Spleen (tissue), 11 donors: ENCODE measurements around the gene ARL6. TPM values are rescaled to one million over a fixed set of nuclear protein-coding genes. Genes with fewer than 3 reads are reported as not detected.

Experiments
- DNase-seq: peaks from one replicate; pipeline ENCODE4 v3.0.0-alpha.2; 2020
- H3K27ac ChIP-seq, 8 donors: fragments of 200-600 bp; sonication (generic) in 7 of 8; 1 replicate in 4 of 8; 2 replicates in 4 of 8; pipeline versions ENCODE4 v1.5.0 to v1.8.0; 2016 to 2021; ENCODE audit warnings: inconsistent platforms in 4 of 8, mild to moderate bottlenecking in 4 of 8, moderate library complexity in 1 of 8
- H3K27me3 ChIP-seq, 7 donors: fragments of 200-600 bp; sonication (generic) in 6 of 7; replicated peaks in 1 of 7; 1 replicate in 4 of 7; 2 replicates in 3 of 7; pipeline versions ENCODE4 v1.5.0 to v1.8.0; 2016 to 2021; ENCODE audit warnings: inconsistent platforms in 3 of 7, mild to moderate bottlenecking in 1 of 7
- H3K36me3 ChIP-seq, 6 donors: fragments of 200-600 bp; sonication (generic) in 5 of 6; 1 replicate in 4 of 6; 2 replicates in 2 of 6; pipeline versions ENCODE4 v1.5.0 to v1.8.0; 2016 to 2021; ENCODE audit warnings: inconsistent platforms in 2 of 6
- H3K4me1 ChIP-seq, 6 donors: fragments of 200-600 bp; sonication (generic) in 5 of 6; 1 replicate in 3 of 6; 2 replicates in 3 of 6; pipeline versions ENCODE4 v1.5.0 to v1.8.0; 2016 to 2021; ENCODE audit warnings: inconsistent platforms in 3 of 6
- H3K4me3 ChIP-seq, 8 donors: fragments of 200-600 bp; sonication (generic) in 7 of 8; 1 replicate in 4 of 8; 2 replicates in 4 of 8; pipeline versions ENCODE4 v1.5.0 to v1.8.0; 2016 to 2021; ENCODE audit warnings: inconsistent platforms in 4 of 8, mild to moderate bottlenecking in 4 of 8, moderate library complexity in 2 of 8
- H3K9me3 ChIP-seq, 8 donors: fragments of 200-600 bp; sonication (generic) in 7 of 8; 1 replicate in 4 of 8; 2 replicates in 4 of 8; pipeline versions ENCODE4 v1.5.0 to v1.8.0; 2016 to 2021; ENCODE audit warnings: inconsistent platforms in 4 of 8
- CTCF ChIP-seq, 11 experiments: fragments of 200-600 bp in 7 of 11; fragments of 450-650 bp in 4 of 11; sonication (generic) in 4 of 11; IDR thresholded peaks in 8 of 11; conservative IDR thresholded peaks in 3 of 11; 1 replicate in 7 of 11; 2 replicates in 4 of 11; pipeline versions ENCODE4 v1.4.0 to v1.8.0; 2016 to 2021; ENCODE audit warnings: antibody characterized with exemption in 11 of 11, inconsistent platforms in 4 of 11, mild to moderate bottlenecking in 1 of 11
- POLR2A ChIP-seq, 3 donors: fragments of 450-650 bp; IDR thresholded peaks; one replicate each; pipeline ENCODE4 v1.5.1; 2017; ENCODE audit warnings: antibody characterized with exemption in 3 of 3, mild to moderate bottlenecking in 1 of 3
- POLR2AphosphoS5 ChIP-seq, 3 donors: sonication (generic); formaldehyde crosslinking; IDR thresholded peaks; one replicate each; pipeline ENCODE4 v1.5.1; 2017; ENCODE audit warnings: antibody characterized with exemption in 3 of 3
- WGBS, 5 donors: extraction: QIAGEN DNeasy Blood & Tissue Kit in 3 of 5; methylation state at CpG; one replicate each; pipeline versions ENCODE4 v1.1.5 to v1.1.7; 2013 to 2018; 5-methylcytosine and 5-hydroxymethylcytosine counted together
- intact Hi-C: fragments of 100-400 bp; cut with DNase I; formaldehyde crosslinking; loops from one replicate; pipeline ENCODE4 v1.15.0; 2023; ENCODE audit warnings: low total_unique reads
- polyA plus RNA-seq, 3 donors: library from polyadenylated mRNA; stranded (reverse); fragments of 200-250 nt; gene quantifications; one replicate each; pipeline ENCODE4 v1.2.1, GENCODE V29; 2013
- total RNA-seq, 7 donors: library from RNA; depleted of rRNA in 3 of 7; stranded (reverse); fragments of >200 nt in 3 of 7; fragmentation: NEBNext Ultra II Directional in 4 of 7; extraction: Animal tissue kit (Norgen Biotek cat#: 25700) in 4 of 7; gene quantifications; one replicate each; pipeline versions ENCODE4 v1.1.0 to v1.2.1, GENCODE V29; 2016 to 2021
- donor health status: healthy with polysubstance abuse.
- donor health status: DM: no; HTN: no; CAD: no; lungs with moderate emphysema.
- donor health status: DM: no; HTN: no; CAD: no.
- donor health status: Bipolar disorder and iron deficiency.
- donor health status: healthy.
- donor health status: DM: no; HTN: no; CAD: no.
- donor health status: DM: yes; HTN: yes; CAD: no.

The ARL6 gene
- total and polyA plus RNA-seq, 10 donors, result 1.3 to 6.9 (median 4.7) TPM

GRCh38 chr3:97763586-97764406 lies 762 bp upstream of the ARL6 start:
- Histone ChIP-seq H3K27ac (peak overlapping the region; percentile 43 to 87 (median 80)), H3K36me3 (peaks cover 0 to under 1% (median 0%) of the 10 kb centered on the region in 6 donors), H3K4me1 (peaks cover 9 to 35% (median 15%) of the 10 kb centered on the region in 6 donors), H3K4me3 (peak overlapping the region; percentile 66 to 98 (median 94)), H3K9me3 (no peaks in the 10 kb centered on the region), H3K27me3 (no peaks in the 10 kb centered on the region)
- WGBS, 5 donors, result 31 to 40% (median 32%) methylated on average over 18 to 22 of the region's 22 CpGs
- no peak for DNase-seq
- intact Hi-C loops, result no loop called here
- no peak for TF ChIP-seq POLR2AphosphoS5 (IDR thresholded peaks at IDR 0.05)
- no peak for TF ChIP-seq CTCF (IDR thresholded peaks at IDR 0.05 in 8 of 11, conservative IDR thresholded peaks at IDR 0.05 in 3 of 11)
- no peak for TF ChIP-seq POLR2A (IDR thresholded peaks at IDR 0.05)

- WGBS, 5 donors, result 36 to 57% (median 52%) methylated on average over 2 of the region's 2 CpGs
- intact Hi-C loops, result no loop called here
- Histone ChIP-seq H3K27ac (no peak overlapping the region), H3K4me3 (peak overlapping the region in 6 of 8 donors; percentile 82 to 98 (median 95)), H3K4me1 (peaks cover 9 to 35% (median 15%) of the 10 kb centered on the region in 6 donors), H3K27me3 (no peaks in the 10 kb centered on the region), H3K36me3 (peaks cover 0 to 16% (median 0%) of the 10 kb centered on the region in 6 donors), H3K9me3 (no peaks in the 10 kb centered on the region)
- TF ChIP-seq POLR2AphosphoS5 (IDR thresholded peaks at IDR 0.05) (no peak), CTCF (IDR thresholded peaks at IDR 0.05 in 8 of 11, conservative IDR thresholded peaks at IDR 0.05 in 3 of 11) (no peak), POLR2A (IDR thresholded peaks at IDR 0.05) (no peak)
- DNase-seq, result no peak
Observed at GRCh38 chr3:97765336-97765735, 778 bp downstream of the ARL6 start.

GRCh38 chr3:97772926-97773325 lies 8.4 kb downstream of the ARL6 start:
- Histone ChIP-seq H3K27me3 (no peaks in the 10 kb centered on the region), H3K27ac (no peak overlapping the region), H3K9me3 (peaks cover 0 to 7% (median 0%) of the 10 kb centered on the region in 8 donors), H3K36me3 (peaks cover 0 to 49% (median 0%) of the 10 kb centered on the region in 6 donors), H3K4me3 (no peak overlapping the region), H3K4me1 (no peaks in the 10 kb centered on the region)
- DNase-seq, result no peak
- WGBS, 5 donors, result 82 to 95% (median 90%) methylated on average over 3 of the region's 3 CpGs
- intact Hi-C loops, result no loop called here
- TF ChIP-seq POLR2A (IDR thresholded peaks at IDR 0.05) (no peak), POLR2AphosphoS5 (IDR thresholded peaks at IDR 0.05) (no peak), CTCF (IDR thresholded peaks at IDR 0.05 in 8 of 11, conservative IDR thresholded peaks at IDR 0.05 in 3 of 11) (no peak)

- no peak for TF ChIP-seq POLR2A (IDR thresholded peaks at IDR 0.05)
- TF ChIP-seq CTCF (IDR thresholded peaks at IDR 0.05 in 8 of 11, conservative IDR thresholded peaks at IDR 0.05 in 3 of 11), result no peak
- no peak for TF ChIP-seq POLR2AphosphoS5 (IDR thresholded peaks at IDR 0.05)
- no peaks in the 10 kb centered on the region for H3K9me3 ChIP-seq
- no peak overlapping the region for H3K27ac ChIP-seq
- DNase-seq, result no peak
- H3K4me1 ChIP-seq, result peaks cover 0 to 5% (median 0%) of the 10 kb centered on the region in 6 donors
- H3K27me3 ChIP-seq, result no peaks in the 10 kb centered on the region
- intact Hi-C loops, result no loop called here
- H3K4me3 ChIP-seq, result no peak overlapping the region
- peaks cover 0 to 22% (median 0%) of the 10 kb centered on the region in 6 donors for H3K36me3 ChIP-seq
Observed at GRCh38 chr3:97778152-97778551, 13.6 kb downstream of the ARL6 start.
